Fibroblast of skin of left quadriceps (primary cell): ENCODE measurements around the gene TSSK3.
"Not testable (repeated sequence)": the region's sequence is repeated elsewhere in the genome, so short reads cannot be mapped to it uniquely, and the experiment has no call there.

ENCODE experiments used
- DNase-seq, 2 experiments: peaks; one replicate each; pipeline ENCODE4 v3.0.0-alpha.2; 2013; ENCODE audit warnings: low read depth in 2 of 2

Gene TSSK3

DNA sequence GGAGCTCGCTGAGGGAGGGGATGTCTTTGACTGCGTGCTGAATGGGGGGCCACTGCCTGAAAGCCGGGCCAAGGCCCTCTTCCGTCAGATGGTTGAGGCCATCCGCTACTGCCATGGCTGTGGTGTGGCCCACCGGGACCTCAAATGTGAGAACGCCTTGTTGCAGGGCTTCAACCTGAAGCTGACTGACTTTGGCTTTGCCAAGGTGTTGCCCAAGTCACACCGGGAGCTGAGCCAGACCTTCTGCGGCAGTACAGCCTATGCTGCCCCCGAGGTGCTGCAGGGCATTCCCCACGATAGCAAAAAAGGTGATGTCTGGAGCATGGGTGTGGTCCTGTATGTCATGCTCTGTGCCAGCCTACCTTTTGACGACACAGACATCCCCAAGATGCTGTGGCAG lies 1.4 kb downstream of the TSSK3 start:
- no peak for DNase-seq

GRCh38 chr1:32364836-32365235 lies 2.5 kb downstream of the TSSK3 start:
- DNase-seq: no peak

- DNase-seq: no peak
Measured at GRCh38 chr1:32365445-32365844, 3.1 kb downstream of the TSSK3 start.

DNA sequence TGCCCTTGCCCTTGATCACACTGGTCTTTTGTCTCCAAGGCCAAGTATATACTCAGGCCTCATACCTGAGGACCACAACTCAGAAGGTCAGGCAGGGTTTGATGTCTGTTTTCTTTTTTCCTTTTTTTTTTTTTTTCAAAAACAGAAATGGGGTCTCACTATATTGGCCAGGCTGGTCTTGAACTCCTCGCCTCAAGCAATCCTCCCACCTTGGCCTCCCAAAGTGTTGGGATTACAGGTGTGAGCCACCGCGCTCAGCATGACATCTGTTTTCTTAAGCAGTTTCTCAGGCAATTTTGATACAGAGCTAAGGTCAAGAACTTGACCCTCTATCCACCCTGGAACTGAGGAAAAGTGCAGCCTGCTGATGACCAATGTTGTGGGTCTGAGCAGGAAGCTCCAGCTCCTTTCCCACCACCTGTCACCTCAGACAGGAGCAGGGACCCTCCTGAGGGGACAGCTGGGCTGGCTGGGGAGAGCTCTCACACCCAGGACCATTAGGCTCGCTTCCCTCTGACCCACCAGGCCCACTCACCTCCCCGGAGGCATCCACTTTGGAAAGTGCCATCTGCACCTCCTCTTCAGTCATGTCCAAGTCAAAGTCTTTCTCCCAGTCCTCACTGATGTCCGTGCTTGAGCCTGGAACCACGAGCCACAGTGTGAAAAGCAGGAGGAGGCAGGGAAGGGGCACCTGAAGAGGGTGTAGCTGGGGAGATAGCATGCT lies 5.7 kb downstream of the TSSK3 start:
- DNase-seq: no peak

GRCh38 chr1:32372149-32372756 lies 9.9 kb downstream of the TSSK3 start:
- no peak for DNase-seq

GRCh38 chr1:32373996-32374592 lies 11.8 kb downstream of the TSSK3 start:
- DNase-seq: no peak

GRCh38 chr1:32376199-32376598 lies 13.9 kb downstream of the TSSK3 start:
- no peak for DNase-seq

GRCh38 chr1:32377541-32378220 lies 15.3 kb downstream of the TSSK3 start:
- no peak for DNase-seq

DNA sequence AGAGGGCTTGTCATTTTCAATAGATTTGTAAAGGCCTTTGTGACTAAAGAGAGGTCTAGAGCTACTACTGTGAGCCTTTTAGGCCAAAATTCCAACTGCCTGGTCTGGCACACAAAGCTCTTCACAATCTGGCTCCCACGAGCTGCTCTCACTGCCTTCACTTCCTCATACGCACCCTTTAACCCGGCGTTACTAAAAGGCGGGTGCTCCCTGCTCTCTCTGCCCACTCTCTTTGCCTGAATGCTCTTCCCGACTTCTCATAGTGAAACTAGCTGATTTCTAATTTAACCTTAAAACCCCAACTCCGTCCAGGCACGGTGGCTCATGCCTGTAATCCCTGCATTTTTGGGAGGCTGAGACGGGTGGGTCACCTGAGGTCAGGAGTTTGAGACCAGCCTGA lies 17.7 kb downstream of the TSSK3 start:
- DNase-seq: no peak

DNA sequence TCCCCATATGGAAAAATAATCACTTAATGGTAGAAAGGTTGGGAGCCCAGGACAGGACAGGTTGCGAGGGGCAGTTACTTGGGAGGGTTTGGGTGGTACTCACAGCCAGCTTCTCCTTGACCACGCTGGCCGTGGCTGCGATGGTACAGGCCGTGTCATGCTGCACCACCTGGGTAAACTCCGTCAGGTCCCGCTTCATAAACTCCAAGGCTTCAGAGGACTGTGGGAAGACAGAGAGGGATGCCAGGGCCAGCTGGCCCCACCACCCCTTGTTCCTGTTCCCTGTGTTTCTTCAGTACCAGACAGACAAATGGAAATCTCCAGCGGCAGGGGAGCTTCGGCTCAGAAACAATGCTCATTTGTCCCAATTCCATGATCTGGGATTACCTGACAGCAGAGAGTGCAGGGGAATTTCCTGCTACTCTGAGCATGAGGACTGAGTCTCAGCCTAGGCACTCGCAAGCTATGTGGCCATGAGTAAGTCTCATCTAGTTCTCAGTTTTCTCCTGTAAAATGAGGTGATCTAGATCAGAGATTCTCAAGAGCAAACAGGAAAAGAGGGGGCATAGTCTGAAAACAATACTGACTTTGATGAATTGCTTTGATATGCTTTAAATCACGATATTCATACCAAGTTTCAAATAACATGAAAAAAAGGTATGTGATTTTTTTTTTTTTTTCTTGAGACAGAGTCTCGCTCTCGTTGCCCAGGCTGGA lies 24.5 kb downstream of the TSSK3 start:
- DNase-seq: no peak

- DNase-seq: no peak
Measured at GRCh38 chr1:32388641-32389040, 26.3 kb downstream of the TSSK3 start.

- DNase-seq: no peak
Measured at GRCh38 chr1:32390904-32391870, 28.8 kb downstream of the TSSK3 start.

DNA sequence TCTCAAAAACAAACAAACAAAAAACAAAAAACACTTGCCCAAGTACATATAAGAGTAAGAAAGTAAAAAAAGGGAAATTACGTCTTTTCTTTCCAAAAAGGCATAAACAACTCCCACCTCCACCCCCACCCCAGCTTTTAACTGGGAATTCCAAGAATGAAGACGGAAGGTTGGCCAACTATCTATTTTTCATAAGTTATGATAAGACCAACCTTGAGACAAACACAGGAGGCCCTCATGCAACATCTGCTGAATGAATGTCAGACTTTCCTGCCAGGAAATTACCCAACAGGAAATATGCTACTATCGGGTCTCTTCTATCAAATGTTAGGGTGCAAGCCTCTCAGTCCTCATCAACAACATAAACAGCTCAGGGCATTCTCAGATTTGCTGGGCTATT lies 30.0 kb downstream of the TSSK3 start:
- no peak for DNase-seq

DNA sequence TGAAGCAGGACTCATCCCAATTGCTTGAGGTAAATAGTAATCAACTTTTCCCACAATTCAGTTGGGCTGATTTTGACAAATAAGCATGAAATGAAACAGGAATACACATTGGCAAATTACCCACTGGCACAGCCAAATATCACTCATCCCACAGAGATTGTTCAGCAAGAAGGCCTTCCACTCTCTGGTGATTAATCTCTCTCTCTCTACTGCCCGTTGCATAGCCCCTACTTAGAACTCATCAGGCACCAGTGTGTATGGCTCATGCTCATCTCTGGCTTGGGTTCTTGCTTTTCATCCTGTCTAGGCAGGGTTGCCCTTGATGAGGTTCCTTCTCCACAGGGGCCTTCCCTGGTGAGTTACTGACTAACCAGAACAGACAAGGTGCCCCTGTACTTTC lies 30.8 kb downstream of the TSSK3 start:
- no peak for DNase-seq

DNA sequence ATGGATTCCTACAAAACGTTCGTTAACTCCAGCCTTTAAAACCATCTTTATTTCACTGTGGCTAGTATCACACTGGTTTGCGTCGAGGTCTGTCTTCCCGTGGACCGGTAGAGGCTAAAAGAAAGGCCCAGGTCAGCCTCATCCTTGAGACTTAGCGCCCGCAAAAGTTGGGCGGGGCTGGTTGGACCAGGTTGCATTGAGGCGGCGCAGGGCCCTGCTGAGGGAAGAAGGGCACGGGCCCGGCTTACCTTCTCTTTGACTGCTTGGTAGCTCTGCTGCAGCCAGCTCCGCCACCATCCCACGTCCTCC lies 31.4 kb downstream of the TSSK3 start:
- no peak for DNase-seq

GRCh38 chr1:32394141-32394889 lies 32.0 kb downstream of the TSSK3 start, which contains the start of gene BSDC1:
Gene BSDC1 (minus strand): TSS chr1:32394441. CDS start chr1:32394414, 27 bp downstream.
- peak; percentile 92 to 93 for DNase-seq

GRCh38 chr1:32394890-32395432 lies 32.6 kb downstream of the TSSK3 start:
- no peak for DNase-seq

DNA sequence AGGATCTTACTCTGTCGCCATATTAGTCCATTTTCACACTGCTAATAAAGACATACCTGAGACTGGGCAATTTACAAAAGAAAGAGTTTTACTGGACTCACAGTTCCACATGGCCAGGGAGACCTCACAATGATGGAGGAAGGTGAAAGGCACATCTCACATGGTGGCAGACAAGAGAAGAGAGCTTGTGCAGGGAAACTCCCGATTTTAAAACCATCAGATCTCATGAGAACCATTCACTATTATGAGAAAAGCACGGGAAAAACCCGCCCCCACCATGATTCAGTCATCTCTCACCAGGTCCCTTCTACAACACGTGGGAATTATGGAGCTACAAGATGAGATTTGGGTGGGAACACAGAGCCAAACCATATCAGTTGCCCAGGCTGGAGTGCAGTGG lies 34.2 kb downstream of the TSSK3 start:
- DNase-seq: not testable (repeated sequence)

DNA sequence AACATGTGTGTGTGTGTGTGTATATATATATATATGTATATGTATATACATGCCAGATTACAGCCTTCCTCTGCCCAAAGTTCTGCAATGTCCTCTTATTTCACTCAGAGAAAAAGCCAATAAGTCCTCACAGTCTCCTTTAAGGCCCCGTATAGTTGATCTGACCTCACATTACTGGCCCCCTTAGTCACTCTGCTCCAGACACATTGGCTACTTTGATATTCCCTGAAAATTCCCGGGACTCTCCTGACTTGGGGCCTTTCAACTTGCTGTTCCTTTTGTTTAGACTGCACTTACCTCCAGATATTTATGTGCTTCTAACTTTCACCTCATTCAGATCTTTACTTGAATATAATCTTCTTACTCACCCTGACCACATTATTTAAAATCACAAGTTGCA lies 36.1 kb downstream of the TSSK3 start:
- no peak for DNase-seq

GRCh38 chr1:32399843-32400242 lies 37.5 kb downstream of the TSSK3 start:
- DNase-seq: no peak
